NCI-H748 treated with DMSO at 0.1 percent for 48 hours (cell line): ENCODE data around the gene NEB.

Experiments
- DNase-seq: peaks from one replicate; lab custom pipeline; 2025; lab: John Stamatoyannopoulos, UW

Gene NEB

GRCh38 chr2:151478011-151478410 lies 256.3 kb downstream of the NEB start:
- DNase-seq: no peak

GRCh38 chr2:151476287-151476686 lies 258.0 kb downstream of the NEB start:
- DNase-seq: no peak

GRCh38 chr2:151475071-151475470 lies 259.2 kb downstream of the NEB start:
- DNase-seq: no peak

GRCh38 chr2:151472966-151473365 lies 261.3 kb downstream of the NEB start:
- DNase-seq: no peak

GRCh38 chr2:151470556-151470955 lies 263.7 kb downstream of the NEB start:
- DNase-seq: no peak

GRCh38 chr2:151465771-151466170 lies 268.5 kb downstream of the NEB start:
- no peak for DNase-seq

- DNase-seq: no peak
Observed at GRCh38 chr2:151459358-151459757, 274.9 kb downstream of the NEB start.

GRCh38 chr2:151439127-151439526 lies 295.1 kb downstream of the NEB start:
- DNase-seq: no peak

- no peak for DNase-seq
Observed at GRCh38 chr2:151438506-151438905, 295.8 kb downstream of the NEB start.

- no peak for DNase-seq
Observed at GRCh38 chr2:151437630-151438029, 296.6 kb downstream of the NEB start.
